Right atrium auricular region (tissue), 2 donors: ENCODE measurements around the gene ZNF668. TPM values are rescaled to one million over a fixed set of nuclear protein-coding genes. Genes with fewer than 3 reads are reported as not detected.

ENCODE experiments used
- DNase-seq: peaks from one replicate; pipeline ENCODE4 v3.0.0-alpha.2; 2019; ENCODE audit warnings: low spot score
- H3K27ac ChIP-seq, 2 donors: fragments of 200-600 bp; sonication (generic); 1 replicate in 1 of 2; 2 replicates in 1 of 2; pipeline ENCODE4 v1.5.1; 2016 to 2019
- H3K27me3 ChIP-seq, 2 donors: fragments of 200-600 bp; sonication (generic); one replicate each; pipeline versions ENCODE4 v1.5.1 to v1.6.0; 2017 to 2019
- H3K36me3 ChIP-seq: fragments of 200-600 bp; sonication (generic); one replicate; pipeline ENCODE4 v1.5.1; 2016
- H3K4me1 ChIP-seq, 2 donors: fragments of 200-600 bp; sonication (generic); one replicate each; pipeline versions ENCODE4 v1.5.1 to v1.6.0; 2017 to 2019
- H3K4me3 ChIP-seq, 2 donors: fragments of 200-600 bp; sonication (generic); 1 replicate in 1 of 2; 2 replicates in 1 of 2; pipeline ENCODE4 v1.5.1; 2017 to 2019; ENCODE audit warnings: mild to moderate bottlenecking in 1 of 2, moderate library complexity in 1 of 2
- H3K9me3 ChIP-seq, 2 donors: fragments of 200-600 bp; sonication (generic); one replicate each; pipeline ENCODE4 v1.5.1; 2019
- CTCF ChIP-seq, 2 donors: fragments of 200-600 bp; sonication (generic); IDR thresholded peaks; one replicate each; pipeline ENCODE4 v1.5.1; 2019; ENCODE audit warnings: antibody characterized with exemption in 2 of 2
- total RNA-seq, 2 donors: library from RNA; depleted of rRNA; stranded (reverse); fragments of >200 nt; gene quantifications; one replicate each; pipeline ENCODE4 v1.1.0, GENCODE V29; 2016

ZNF668 gene
- total RNA-seq, 2 donors from 2014 or later = 7.4 to 9.2 TPM

GRCh38 chr16:31079342-31079944 is 5.4 kb upstream of the ZNF668 start:
- H3K36me3 ChIP-seq = peaks cover 75% of the 10 kb centered on the region
- H3K4me3 ChIP-seq = no peak overlapping the region
- no peaks in the 10 kb centered on the region for H3K27me3 ChIP-seq
- DNase-seq = no peak
- H3K27ac ChIP-seq = no peak overlapping the region
- peaks cover 0 to 19% of the 10 kb centered on the region in 2 donors for H3K4me1 ChIP-seq
- TF ChIP-seq CTCF (IDR thresholded peaks at IDR 0.05) = no peak
- no peaks in the 10 kb centered on the region for H3K9me3 ChIP-seq

GRCh38 chr16:31078597-31079341 is 4.7 kb upstream of the ZNF668 start:
- Histone ChIP-seq H3K9me3 (no peaks in the 10 kb centered on the region), H3K27me3 (no peaks in the 10 kb centered on the region), H3K27ac (no peak overlapping the region), H3K4me1 (peaks cover 0 to 19% of the 10 kb centered on the region in 2 donors), H3K4me3 (no peak overlapping the region), H3K36me3 (peaks cover 69% of the 10 kb centered on the region)
- DNase-seq = no peak
- no peak for TF ChIP-seq CTCF (IDR thresholded peaks at IDR 0.05)

- Histone ChIP-seq H3K9me3 (no peaks in the 10 kb centered on the region), H3K4me1 (peaks cover 0 to 21% of the 10 kb centered on the region in 2 donors), H3K27ac (no peak overlapping the region), H3K36me3 (peaks cover 59% of the 10 kb centered on the region), H3K4me3 (no peak overlapping the region), H3K27me3 (no peaks in the 10 kb centered on the region)
- DNase-seq = no peak
- no peak for TF ChIP-seq CTCF (IDR thresholded peaks at IDR 0.05)
Observed at GRCh38 chr16:31077592-31078396, 3.8 kb upstream of the ZNF668 start.

- H3K36me3 ChIP-seq = peaks cover 53% of the 10 kb centered on the region
- H3K9me3 ChIP-seq = no peaks in the 10 kb centered on the region
- TF ChIP-seq CTCF (IDR thresholded peaks at IDR 0.05) = no peak
- H3K4me3 ChIP-seq = no peak overlapping the region
- H3K27me3 ChIP-seq = no peaks in the 10 kb centered on the region
- peaks cover 0 to 28% of the 10 kb centered on the region in 2 donors for H3K4me1 ChIP-seq
- no peak for DNase-seq
- no peak overlapping the region for H3K27ac ChIP-seq
Observed at GRCh38 chr16:31077024-31077423, 3.0 kb upstream of the ZNF668 start.

GRCh38 chr16:31076319-31076718 is 2.3 kb upstream of the ZNF668 start:
- H3K27ac ChIP-seq = no peak overlapping the region
- TF ChIP-seq CTCF (IDR thresholded peaks at IDR 0.05) = no peak
- no peaks in the 10 kb centered on the region for H3K9me3 ChIP-seq
- no peaks in the 10 kb centered on the region for H3K27me3 ChIP-seq
- peaks cover 50% of the 10 kb centered on the region for H3K36me3 ChIP-seq
- H3K4me3 ChIP-seq = no peak overlapping the region
- H3K4me1 ChIP-seq = peaks cover 0 to 27% of the 10 kb centered on the region in 2 donors
- DNase-seq = no peak
